ENCODE results near the gene SPCS1.

The SPCS1 gene

GRCh38 chr3:52694528-52695189, 11.2 kb upstream of the SPCS1 start:
- DNase-seq (ENCODE audit: low read depth in 1 of 2, low spot score in 1 of 2), result no peak

GRCh38 chr3:52695798-52696671, 9.9 kb upstream of the SPCS1 start:
- DNase-seq (ENCODE audit: low read depth in 1 of 2, low spot score in 1 of 2), result no peak

GRCh38 chr3:52696830-52697631, 8.9 kb upstream of the SPCS1 start:
- no peak for DNase-seq (ENCODE audit: low read depth in 1 of 2, low spot score in 1 of 2)

- no peak for DNase-seq (ENCODE audit: low read depth in 1 of 2, low spot score in 1 of 2)
Measured at GRCh38 chr3:52697632-52697965, 8.3 kb upstream of the SPCS1 start.

GRCh38 chr3:52703341-52703740, 2.6 kb upstream of the SPCS1 start:
- no peak for DNase-seq (ENCODE audit: low read depth in 1 of 2, low spot score in 1 of 2)

- no peak for DNase-seq (ENCODE audit: low read depth in 1 of 2, low spot score in 1 of 2)
Measured at GRCh38 chr3:52704611-52705437, 1.1 kb upstream of the SPCS1 start.

GRCh38 chr3:52705438-52705687, 543 bp upstream of the SPCS1 start:
- no peak for DNase-seq (ENCODE audit: low read depth in 1 of 2, low spot score in 1 of 2)

- DNase-seq (ENCODE audit: low read depth in 1 of 2, low spot score in 1 of 2), result no peak
Measured at GRCh38 chr3:52707585-52707984, 1.7 kb downstream of the SPCS1 start.

GRCh38 chr3:52710512-52710911, 4.6 kb downstream of the SPCS1 start:
- no peak for DNase-seq (ENCODE audit: low read depth in 1 of 2, low spot score in 1 of 2)

GRCh38 chr3:52712291-52713212, 6.6 kb downstream of the SPCS1 start:
- DNase-seq (ENCODE audit: low read depth in 1 of 2, low spot score in 1 of 2), result no peak

GRCh38 chr3:52714335-52715302, 8.7 kb downstream of the SPCS1 start:
- no peak for DNase-seq (ENCODE audit: low read depth in 1 of 2, low spot score in 1 of 2)

GRCh38 chr3:52715714-52716305, 9.9 kb downstream of the SPCS1 start:
- no peak for DNase-seq (ENCODE audit: low read depth in 1 of 2, low spot score in 1 of 2)

- no peak for DNase-seq (ENCODE audit: low read depth in 1 of 2, low spot score in 1 of 2)
Measured at GRCh38 chr3:52719618-52720017, 13.7 kb downstream of the SPCS1 start.

- DNase-seq (ENCODE audit: low read depth in 1 of 2, low spot score in 1 of 2), result no peak
Measured at GRCh38 chr3:52721002-52721729, 15.3 kb downstream of the SPCS1 start.

- no peak for DNase-seq (ENCODE audit: low read depth in 1 of 2, low spot score in 1 of 2)
Measured at GRCh38 chr3:52721730-52722008, 15.8 kb downstream of the SPCS1 start.

GRCh38 chr3:52722491-52722890, 16.6 kb downstream of the SPCS1 start:
- DNase-seq (ENCODE audit: low read depth in 1 of 2, low spot score in 1 of 2), result no peak

GRCh38 chr3:52723935-52724334, 18.0 kb downstream of the SPCS1 start:
- DNase-seq (ENCODE audit: low read depth in 1 of 2, low spot score in 1 of 2), result no peak

- DNase-seq (ENCODE audit: low read depth in 1 of 2, low spot score in 1 of 2), result no peak
Measured at GRCh38 chr3:52724511-52724910, 18.6 kb downstream of the SPCS1 start.
